Thyroid gland (tissue), 4 donors: Measurements from ENCODE around the gene MATN1. TPM values are rescaled to one million over a fixed set of nuclear protein-coding genes. Genes with fewer than 3 reads are reported as not detected.

Source experiments
- DNase-seq, 2 donors: peaks; one replicate each; pipeline ENCODE4 v3.0.0-alpha.2; 2019
- H3K27ac ChIP-seq, 3 donors: fragments of 200-600 bp; sonication (generic); 1 replicate in 2 of 3; 2 replicates in 1 of 3; pipeline ENCODE4 v1.5.1; 2016 to 2019; ENCODE audit warnings: mild to moderate bottlenecking in 1 of 3, moderate library complexity in 1 of 3
- H3K27me3 ChIP-seq: fragments of 200-600 bp; sonication (generic); one replicate; pipeline ENCODE4 v1.5.1; 2019
- H3K36me3 ChIP-seq, 2 donors: fragments of 200-600 bp; sonication (generic); one replicate each; pipeline ENCODE4 v1.5.1; 2016 to 2019
- H3K4me1 ChIP-seq, 2 donors: fragments of 200-600 bp; sonication (generic); one replicate each; pipeline ENCODE4 v1.5.1; 2017 to 2019
- H3K4me3 ChIP-seq, 3 donors: fragments of 200-600 bp; sonication (generic); replicated peaks in 1 of 3; 1 replicate in 2 of 3; 2 replicates in 1 of 3; pipeline ENCODE4 v1.5.1; 2016; ENCODE audit warnings: mild to moderate bottlenecking in 1 of 3
- H3K9me3 ChIP-seq: fragments of 200-600 bp; sonication (generic); one replicate; pipeline ENCODE4 v1.5.1; 2017
- POLR2A ChIP-seq, 2 donors: fragments of 450-650 bp; IDR thresholded peaks; one replicate each; pipeline ENCODE4 v1.6.1; 2017; ENCODE audit warnings: antibody characterized with exemption in 2 of 2, mild to moderate bottlenecking in 2 of 2, moderate library complexity in 1 of 2
- WGBS, 2 donors: methylation state at CpG; one replicate each; pipeline ENCODE4 v1.1.5; 2017; 5-methylcytosine and 5-hydroxymethylcytosine counted together
- intact Hi-C: fragments of 100-400 bp; cut with DNase I; formaldehyde crosslinking; loops from one replicate; pipeline ENCODE4 v1.15.1; 2023
- total RNA-seq, 4 donors: library from RNA; depleted of rRNA; stranded (reverse); fragments of >200 nt; gene quantifications; one replicate each; pipeline ENCODE4 v1.2.3, GENCODE V29; 2016
- TF ChIP-seq, protein P1 (sequence below), 6 experiments: fragments of 200-600 bp in 3 of 6; fragments of 450-650 bp in 3 of 6; sonication (generic) in 3 of 6; IDR thresholded peaks; one replicate each; pipeline ENCODE4 v1.5.1; 2016 to 2019; ENCODE audit warnings: antibody characterized with exemption in 6 of 6, mild to moderate bottlenecking in 2 of 6, inconsistent platforms in 1 of 6, moderate library complexity in 1 of 6

Gene MATN1
- total RNA-seq, 4 donors from 2014 or later: 0.45 to 3.0 TPM; not detected in 2

DNA sequence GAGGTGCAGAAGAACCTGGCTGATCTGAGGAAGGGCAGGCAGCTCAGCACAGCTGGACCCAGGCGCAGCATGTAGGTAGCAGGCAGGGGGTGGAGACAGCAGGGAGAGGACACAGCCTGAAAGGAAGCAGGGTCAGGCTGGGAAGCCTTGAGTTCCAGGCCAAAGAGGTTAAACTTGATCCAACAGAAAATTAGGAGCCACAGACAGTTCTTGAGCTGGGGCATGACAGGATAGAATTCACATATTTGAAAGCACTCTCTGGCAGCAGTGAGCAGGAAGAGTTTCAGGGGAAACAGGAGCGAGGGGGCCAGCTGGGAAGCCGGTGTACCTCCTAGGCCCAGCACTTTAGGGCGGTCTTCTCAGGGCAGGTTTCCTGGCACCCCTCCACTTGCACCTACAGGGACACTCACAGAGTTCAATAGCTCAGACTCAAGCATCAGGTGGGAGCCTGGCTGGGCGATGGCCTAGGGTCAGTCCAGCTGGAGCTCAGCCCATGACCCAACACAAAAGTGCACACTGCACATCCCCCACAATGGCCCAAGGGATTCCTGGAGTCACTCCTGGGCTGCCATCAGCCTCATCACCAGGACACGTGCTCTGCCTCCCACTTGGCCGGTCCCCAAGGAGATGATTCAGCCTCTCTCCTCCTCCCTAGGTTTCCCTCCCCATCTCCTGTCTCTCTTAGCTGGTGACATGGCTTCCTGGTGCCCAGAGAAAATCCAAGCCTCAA, 22.7 kb downstream of the MATN1 start:
- H3K27me3 ChIP-seq: no peaks in the 10 kb centered on the region
- H3K4me3 ChIP-seq: no peak overlapping the region
- TF ChIP-seq POLR2A (IDR thresholded peaks at IDR 0.05): no peak
- TF ChIP-seq, protein P1, sequence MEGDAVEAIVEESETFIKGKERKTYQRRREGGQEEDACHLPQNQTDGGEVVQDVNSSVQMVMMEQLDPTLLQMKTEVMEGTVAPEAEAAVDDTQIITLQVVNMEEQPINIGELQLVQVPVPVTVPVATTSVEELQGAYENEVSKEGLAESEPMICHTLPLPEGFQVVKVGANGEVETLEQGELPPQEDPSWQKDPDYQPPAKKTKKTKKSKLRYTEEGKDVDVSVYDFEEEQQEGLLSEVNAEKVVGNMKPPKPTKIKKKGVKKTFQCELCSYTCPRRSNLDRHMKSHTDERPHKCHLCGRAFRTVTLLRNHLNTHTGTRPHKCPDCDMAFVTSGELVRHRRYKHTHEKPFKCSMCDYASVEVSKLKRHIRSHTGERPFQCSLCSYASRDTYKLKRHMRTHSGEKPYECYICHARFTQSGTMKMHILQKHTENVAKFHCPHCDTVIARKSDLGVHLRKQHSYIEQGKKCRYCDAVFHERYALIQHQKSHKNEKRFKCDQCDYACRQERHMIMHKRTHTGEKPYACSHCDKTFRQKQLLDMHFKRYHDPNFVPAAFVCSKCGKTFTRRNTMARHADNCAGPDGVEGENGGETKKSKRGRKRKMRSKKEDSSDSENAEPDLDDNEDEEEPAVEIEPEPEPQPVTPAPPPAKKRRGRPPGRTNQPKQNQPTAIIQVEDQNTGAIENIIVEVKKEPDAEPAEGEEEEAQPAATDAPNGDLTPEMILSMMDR (IDR thresholded peaks at IDR 0.05): no peak
- no peaks in the 10 kb centered on the region for H3K9me3 ChIP-seq
- no peaks in the 10 kb centered on the region for H3K36me3 ChIP-seq
- 70 to 71% methylated on average over 7 of the region's 7 CpGs for WGBS, 2 donors
- intact Hi-C loops: loop anchor here (10.0 kb wide), 1 partner anchor 1466 kb away; the partner anchor contains the start of genes MECR and PTPRU
- no peaks in the 10 kb centered on the region for H3K4me1 ChIP-seq
- no peak overlapping the region for H3K27ac ChIP-seq
- peak in 1 of 2 donors; percentile 18 for DNase-seq

DNA sequence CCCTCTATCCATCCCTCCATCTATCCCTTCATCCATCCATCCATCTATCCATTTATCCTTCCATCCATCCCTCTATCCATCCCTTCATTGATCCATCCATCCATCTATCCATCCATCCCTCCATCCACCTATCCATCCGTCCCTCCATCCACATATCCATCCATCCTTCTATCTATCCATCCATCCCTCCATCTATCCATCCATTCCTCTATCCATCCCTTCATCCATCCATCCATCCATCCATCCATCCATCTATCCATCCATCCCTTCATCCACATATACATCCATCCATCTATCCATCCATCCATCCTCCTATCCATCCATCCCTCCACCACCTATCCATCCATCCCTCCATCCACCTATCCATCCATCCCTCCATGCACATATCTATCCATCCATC, 23.6 kb downstream of the MATN1 start:
- Histone ChIP-seq H3K4me1 (no peaks in the 10 kb centered on the region), H3K4me3 (no peak overlapping the region), H3K27me3 (no peaks in the 10 kb centered on the region), H3K27ac (no peak overlapping the region), H3K9me3 (no peaks in the 10 kb centered on the region), H3K36me3 (no peaks in the 10 kb centered on the region)
- no peak for TF ChIP-seq POLR2A (IDR thresholded peaks at IDR 0.05)
- TF ChIP-seq, protein P1 (IDR thresholded peaks at IDR 0.05): no peak
- intact Hi-C loops: loop anchor here (10.0 kb wide), 1 partner anchor 1465 kb away; the partner anchor contains the start of genes MECR and PTPRU
- no peak for DNase-seq
- 50 to 91% methylated on average over 1 of the region's 1 CpG for WGBS, 2 donors

DNA sequence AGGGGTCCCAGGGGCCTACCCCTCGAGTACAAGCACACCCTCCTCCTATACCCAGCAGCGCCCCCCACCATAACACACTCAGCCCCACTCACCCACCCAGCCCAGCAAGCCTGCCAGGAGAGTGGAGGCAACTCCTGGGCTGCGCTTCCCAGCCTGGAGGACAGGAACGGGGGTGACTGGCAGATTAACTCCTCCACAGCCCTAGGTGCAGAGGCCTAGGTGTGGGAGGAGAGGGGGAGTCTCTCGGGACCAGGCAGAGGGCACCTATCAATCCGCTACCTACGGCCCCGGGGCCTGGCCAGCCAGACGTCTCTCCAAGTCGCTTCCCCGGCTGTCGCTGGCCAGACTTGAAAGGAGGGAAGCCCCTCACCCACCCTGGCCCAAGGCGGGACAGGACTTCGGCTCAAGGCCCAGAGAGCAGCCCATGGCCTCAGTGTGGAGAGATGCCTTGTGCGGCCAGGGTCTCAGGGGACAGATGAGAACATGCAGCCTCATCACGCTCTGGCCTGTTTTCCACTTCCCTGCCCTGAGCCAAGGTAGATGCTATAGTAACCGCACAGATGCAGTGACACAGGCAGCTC, 24.9 kb downstream of the MATN1 start:
- H3K36me3 ChIP-seq: no peaks in the 10 kb centered on the region
- WGBS, 2 donors: 67 to 68% methylated on average over 2 to 16 of the region's 17 CpGs
- no peaks in the 10 kb centered on the region for H3K4me1 ChIP-seq
- H3K9me3 ChIP-seq: no peaks in the 10 kb centered on the region
- H3K27ac ChIP-seq: peak overlapping the region in 1 of 3 donors; percentile 10
- intact Hi-C loops: no loop called here
- DNase-seq: no peak
- no peak overlapping the region for H3K4me3 ChIP-seq
- TF ChIP-seq POLR2A (IDR thresholded peaks at IDR 0.05): no peak
- TF ChIP-seq, protein P1 (IDR thresholded peaks at IDR 0.05): no peak
- no peaks in the 10 kb centered on the region for H3K27me3 ChIP-seq

DNA sequence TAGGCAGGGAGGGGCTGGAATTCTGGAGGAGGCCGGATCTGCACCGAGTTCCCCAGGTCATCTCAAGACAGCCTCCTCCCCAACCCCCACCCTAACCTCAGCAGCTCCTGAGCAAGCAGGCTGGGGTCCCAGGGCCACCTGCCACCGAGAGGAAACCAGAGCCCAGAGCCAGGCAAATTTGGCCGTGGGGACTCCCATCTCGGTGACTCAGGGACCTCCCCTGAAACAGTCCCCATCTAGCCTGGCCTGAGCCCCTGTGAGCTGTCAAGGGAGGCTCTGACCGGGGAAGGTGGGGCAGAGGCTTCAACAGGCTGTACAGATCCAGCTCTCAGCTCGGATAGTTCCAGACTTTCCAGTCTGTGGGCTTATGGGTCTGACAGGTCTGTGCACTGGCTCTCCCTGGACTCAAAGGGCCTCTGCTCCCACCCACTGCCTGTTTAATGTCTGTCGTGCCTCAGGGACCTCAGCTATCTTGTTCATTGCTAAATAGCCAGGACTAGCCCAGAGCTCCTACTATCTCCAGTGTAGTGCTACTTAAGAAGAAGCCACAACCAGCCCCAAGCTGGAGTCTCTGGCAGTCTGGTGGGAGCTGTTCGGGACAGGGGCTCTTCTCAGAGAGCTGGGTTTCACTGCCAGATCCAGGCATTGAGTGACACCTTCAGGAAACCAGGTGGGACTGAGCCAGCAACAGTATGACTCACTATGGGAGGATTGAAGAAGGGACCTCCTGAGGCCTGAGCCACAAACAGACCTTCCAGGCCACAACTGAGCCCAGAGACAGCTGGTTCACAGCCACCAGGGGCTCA, 25.6 kb downstream of the MATN1 start:
- H3K4me1 ChIP-seq: no peaks in the 10 kb centered on the region
- H3K36me3 ChIP-seq: no peaks in the 10 kb centered on the region
- no peak overlapping the region for H3K4me3 ChIP-seq
- peak overlapping the region in 1 of 3 donors; percentile 10 for H3K27ac ChIP-seq
- TF ChIP-seq POLR2A (IDR thresholded peaks at IDR 0.05): no peak
- TF ChIP-seq, protein P1 (IDR thresholded peaks at IDR 0.05): no peak
- no peak for DNase-seq
- intact Hi-C loops: no loop called here
- H3K27me3 ChIP-seq: no peaks in the 10 kb centered on the region
- no peaks in the 10 kb centered on the region for H3K9me3 ChIP-seq
- 62 to 65% methylated on average over 5 to 6 of the region's 9 CpGs for WGBS, 2 donors
